HG02623 (cell line): Measurements from ENCODE around the gene HSPB6.

ENCODE experiments used
- ATAC-seq: cut with Tn5 transposase; IDR thresholded peaks from one replicate; pipeline ENCODE4 v1.9.1; 2021; ENCODE audit warnings: moderate library complexity; ENCODE audit not compliant: unreplicated experiment

Gene HSPB6

DNA sequence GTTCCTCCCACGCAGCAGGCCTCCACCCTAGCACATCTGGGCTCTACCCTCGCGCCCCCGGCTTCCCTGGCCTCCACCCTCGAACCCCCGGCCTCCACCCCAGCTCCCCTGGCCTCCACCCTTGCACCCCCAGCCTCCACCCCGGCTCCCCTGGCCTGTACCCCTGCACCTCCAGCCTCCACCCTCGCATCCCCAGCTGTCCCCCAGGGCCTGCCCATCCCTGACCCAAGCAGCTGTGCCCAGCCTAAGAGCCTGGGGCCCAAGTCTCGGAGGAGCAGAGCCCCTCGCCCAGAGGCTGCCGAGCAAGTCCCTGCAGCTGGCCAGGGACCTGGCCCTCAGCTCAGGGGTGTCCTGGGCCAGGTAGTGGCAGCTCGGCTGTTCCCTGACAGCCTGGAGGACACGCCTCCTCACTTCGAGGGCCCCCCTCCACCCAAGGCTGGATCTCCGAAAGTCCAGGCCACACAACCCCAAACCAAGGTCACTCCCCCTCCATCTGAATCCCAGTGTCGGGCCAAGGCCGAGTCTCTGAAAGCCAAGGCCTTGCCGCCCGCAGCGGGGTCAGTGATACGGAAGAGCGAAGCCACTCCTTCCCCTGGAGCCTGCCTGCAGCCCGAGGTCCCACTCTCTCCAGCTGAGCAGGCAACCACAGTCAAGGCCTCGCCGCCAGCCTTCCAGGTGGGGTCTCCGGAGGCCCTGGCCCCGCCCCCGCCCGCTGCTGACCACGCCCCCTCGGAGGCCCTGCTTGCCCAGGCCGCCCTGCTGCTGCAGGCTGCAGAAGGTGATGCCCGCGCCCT lies 10.7 kb upstream of the HSPB6 start:
- ATAC-seq, result no peak

DNA sequence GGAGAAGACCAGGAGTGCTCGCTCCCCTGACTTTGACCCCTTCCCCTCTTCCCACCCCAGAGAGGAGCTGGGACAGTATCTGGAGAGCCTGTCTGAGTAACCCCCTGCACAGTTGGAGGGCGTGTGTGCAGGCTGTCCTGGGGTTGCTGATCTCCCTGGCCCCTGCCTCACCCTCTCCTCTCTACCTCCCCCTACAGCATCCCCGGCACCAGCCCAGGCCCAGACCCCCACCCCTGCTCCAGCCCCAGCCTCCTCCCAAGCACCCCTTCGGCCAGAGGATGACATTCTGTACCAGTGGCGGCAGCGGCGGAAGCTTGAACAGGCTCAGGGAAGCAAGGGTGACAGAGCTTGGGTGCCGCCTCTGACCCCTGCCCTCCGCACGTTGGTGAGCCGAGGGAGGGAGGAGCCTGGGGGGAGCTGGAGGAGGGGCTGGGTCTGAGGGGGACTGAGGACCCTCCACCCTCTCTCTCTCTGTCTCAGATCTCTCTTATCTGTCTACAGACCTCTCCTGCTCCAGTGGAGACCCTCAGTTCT lies 9.8 kb upstream of the HSPB6 start:
- no peak for ATAC-seq

DNA sequence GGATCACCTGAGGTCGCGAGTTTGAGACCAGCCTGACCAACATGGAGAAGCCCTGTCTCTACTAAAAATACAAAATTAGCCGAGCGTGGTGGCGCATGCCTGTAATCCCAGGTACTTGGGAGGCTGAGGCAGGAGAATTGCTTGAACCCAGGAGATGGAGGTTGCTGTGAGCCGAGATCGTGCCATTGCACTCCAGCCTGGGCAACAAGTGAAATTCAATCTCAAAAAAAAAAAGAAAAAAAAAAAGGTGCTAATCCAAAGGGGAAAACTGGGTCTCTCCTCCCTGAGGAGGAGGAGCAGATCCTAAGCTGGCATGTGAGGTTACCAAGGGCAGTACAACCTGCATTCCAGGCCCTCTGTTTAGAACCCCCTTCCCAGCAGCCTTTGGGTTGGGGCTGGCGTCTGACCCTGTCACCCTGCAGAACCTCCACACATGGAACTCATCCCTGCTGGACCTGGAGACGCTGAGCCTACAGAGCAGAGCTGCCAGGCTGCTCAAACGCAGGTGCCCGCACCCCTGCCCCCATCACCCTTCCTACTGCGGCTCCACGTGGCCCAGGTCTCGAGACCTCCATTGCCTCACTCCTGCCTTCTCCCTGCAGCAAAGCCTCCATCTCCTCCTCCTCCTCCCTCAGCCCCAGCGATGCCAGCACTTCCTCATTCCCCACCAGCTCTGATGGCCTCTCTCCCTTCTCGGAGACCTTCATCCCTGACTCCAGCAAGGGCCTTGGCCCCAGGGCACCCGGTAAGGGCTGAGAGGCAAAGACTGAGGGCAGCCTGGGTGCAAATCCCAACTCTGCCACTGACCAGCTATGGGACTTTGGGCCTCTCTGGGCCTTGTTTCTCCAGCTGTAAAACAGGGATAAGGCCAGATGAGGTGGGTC lies 7.8 kb upstream of the HSPB6 start:
- no peak for ATAC-seq

DNA sequence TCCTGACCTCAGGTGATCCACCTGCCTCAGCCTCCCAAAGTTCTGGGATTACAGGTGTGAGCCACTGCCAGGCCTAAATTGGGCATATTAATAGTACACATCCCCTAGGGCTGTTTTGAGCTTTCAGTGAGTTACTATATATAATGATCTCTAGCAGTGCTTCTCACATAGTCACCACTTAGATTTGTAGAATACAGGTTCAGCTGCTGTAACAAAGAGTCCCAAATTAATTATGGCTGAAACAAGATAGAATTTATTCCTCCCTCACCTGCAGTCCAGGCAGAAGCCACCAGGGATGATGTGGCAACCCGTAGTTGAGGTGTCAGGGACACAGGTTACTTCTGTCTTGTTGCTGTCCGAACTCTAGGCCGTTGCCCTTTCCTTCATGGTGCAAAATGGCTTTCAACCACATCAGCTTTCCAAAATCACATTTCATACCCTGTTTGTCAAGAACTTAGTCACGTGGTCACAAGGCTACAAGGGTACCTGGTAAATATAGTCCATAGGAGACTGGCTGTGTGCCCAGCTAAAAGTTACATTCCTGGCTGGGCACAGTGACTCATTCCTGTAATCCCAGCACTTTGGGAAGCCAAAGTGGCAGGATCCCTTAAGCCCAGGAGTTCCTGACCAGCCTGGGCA lies 4.0 kb upstream of the HSPB6 start:
- ATAC-seq, result no peak

DNA sequence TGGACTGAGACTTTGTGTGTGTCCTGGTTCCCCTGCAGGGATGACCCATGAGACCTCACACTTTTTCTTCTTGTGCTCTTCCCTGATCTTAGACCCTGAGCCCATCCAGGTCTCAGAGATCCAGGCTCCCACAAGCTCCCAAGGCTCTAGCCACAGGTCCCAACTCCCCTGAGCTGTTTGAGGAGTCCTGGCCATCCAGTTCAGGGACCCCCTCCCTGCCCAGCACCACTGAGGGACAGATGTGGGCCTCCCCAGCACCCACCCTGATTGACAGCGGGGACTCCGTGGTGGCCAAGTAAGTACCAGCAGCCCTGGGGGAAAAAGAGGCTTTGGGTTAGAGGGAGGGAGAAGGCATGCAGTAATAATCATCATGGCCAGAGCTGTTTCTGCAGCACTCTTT lies 2.9 kb upstream of the HSPB6 start:
- ATAC-seq, result no peak

DNA sequence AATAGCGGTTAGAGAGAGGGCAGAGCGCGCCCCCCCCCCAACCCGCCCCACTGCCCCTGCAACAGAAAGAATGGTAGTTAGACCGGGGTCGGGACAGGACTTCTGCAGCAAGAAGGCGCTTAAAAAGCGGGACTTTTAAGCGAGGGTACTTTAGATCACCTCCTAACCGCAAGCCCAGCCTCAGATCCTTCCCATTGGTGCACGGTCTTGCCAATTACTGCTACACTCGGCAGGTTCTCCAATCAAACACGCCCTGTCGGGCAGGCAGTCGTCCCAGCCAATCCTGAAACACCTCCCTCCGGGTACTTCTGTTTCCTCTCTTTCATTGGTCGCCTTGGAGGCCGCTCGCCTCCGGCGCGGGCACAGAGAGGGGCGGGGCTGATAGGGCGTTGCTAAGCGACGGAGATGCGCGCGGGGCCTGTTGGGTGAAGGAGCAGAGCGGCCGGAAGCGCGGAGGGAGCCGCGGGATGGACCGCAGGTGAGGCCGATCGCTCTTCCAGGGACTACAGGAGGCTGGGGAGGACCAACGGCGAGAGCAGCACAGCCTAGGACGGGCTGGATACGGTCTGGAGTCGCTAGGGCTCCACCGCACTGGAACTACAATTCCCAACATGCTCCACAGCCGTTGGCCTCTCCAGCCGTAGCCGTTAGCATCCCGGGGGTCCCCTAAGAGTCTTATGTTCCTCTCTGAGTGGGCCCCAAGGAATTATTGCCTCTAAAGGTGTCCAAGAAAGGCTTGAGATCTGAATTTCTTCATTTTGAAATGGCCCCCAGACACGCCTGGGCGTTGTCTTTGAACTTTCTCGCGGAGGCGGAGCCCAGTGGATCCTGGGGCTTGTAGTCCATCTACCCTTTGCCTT lies 1.1 kb upstream of the HSPB6 start, which contains the start of gene PROSER3:
TSS of gene PROSER3 (plus strand) at position 428 of the 860 bp plus-strand sequence. CDS start at position 468, 40 bp downstream.
- ATAC-seq, result peak; percentile 94

DNA sequence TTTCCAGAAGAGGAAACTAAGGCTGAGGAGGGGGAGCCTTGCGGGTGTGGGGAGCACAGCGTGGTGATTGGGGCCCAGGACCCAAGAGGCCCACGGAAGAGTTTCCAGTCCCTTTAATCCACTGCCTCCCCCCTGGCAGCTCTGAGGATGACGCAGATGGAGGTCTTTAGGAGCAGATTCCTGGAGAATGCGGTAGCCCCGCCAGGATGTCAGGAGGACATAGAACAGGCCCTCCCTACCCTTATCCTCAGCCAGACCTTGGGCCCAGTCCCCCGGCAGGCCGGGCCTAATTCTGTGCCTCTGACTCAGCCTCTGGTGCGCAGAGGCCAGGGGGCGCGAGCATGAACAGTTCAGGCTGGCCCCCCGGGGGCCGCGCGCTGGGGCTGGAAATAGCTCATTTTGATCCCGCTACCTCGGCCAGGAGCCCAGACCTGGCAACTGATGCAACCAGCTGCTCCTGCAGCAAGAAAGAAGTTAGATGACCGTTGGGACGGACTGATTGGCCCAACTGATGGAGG lies 461 bp upstream of the HSPB6 start:
- no peak for ATAC-seq

DNA sequence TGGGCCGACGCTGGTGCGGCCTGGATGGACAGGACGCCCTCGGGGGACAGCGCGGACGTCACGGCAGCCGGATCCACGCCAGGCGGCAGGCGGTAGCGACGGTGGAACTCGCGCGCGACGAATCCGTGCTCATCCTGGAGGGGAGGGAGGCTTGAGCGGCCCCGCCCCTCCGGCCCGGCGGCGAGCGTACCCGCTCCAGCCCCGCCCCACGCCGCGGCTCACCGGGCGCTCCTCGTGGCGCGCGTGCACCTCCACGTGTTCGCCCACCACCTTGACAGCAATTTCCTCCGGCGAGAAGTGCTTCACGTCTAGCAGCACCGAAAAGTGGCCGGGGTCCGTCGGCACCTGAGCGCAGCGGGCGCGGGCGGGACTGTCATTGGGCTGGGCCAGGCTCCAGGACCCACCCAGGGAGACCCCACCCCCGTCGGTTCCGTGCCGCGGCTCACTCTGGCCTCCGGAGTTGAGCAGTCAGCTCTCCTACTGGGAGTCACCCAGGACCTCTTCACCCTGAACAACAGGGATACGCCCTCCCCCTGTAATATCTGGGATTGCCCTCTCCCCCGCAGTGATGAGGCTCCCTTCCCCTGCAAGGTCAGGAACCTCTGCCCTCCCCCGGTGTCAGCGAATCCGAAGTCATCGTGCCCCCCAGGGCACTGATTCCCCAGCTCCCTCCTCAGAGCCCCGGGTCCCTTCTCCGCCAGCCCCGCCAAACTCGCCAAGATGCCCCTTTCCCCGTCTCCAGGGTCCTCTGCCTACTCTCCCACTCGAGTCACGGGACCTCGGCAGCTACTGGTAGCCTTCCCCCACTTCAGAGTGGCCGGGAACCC lies 1.1 kb downstream of the HSPB6 start:
- ATAC-seq, result no peak

DNA sequence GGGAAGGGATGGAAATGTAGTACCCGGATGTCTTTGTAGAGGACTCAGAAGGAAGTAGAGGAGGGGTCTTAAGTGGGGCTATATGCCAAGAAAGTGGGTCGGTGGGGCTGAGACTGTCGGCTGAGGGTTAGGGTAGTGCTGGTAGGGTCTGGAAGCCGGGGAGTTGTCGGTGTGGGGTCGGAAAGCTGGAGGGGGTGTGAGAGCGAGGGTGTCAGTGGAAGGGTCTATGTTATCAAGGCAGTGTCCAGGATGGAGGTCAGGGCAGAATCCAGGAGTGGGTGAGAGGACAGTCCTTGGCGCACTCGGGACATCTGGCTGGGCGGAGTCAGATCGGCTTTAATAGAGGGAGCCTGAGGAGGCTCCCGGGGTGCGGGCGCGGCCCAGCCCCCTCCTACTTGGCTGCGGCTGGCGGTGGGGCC lies 1.7 kb downstream of the HSPB6 start:
- ATAC-seq, result no peak

DNA sequence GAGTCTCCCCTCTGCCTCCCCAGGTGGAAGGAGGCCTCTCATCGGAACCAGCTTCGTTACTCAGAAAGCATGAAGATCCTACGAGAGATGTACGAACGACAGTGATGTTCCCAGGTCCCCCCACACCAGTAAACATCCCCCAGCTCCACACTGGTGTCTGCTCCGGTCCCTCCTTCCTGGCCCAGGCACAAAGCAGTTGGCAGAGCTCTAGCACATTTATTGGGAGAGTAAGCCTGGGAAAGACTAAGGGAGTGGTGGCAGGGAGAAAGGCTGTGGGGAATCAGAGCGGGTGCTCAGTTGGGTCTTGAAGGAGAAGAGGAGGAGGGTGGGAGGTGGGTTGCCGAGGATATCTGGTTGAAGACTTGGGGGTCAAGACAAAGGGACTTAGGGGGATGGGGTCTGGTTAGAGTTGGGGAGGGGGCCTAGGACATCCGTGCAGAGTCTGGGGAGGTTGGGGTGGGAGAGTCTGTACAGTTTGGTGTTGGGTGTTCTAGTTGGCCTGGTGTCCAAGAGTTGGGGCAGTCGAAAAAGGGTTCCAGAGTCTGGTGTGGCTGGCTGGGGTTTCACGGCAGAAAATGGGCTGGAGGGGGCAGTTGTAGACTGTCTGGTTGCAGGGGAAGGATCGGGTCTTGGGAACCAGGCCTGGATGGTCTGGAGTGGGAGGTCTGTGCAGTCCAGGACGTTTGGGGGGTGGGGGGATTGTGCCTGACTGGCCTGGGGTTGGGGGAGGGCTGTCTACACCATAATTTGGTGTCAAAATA lies 2.3 kb downstream of the HSPB6 start:
- no peak for ATAC-seq

DNA sequence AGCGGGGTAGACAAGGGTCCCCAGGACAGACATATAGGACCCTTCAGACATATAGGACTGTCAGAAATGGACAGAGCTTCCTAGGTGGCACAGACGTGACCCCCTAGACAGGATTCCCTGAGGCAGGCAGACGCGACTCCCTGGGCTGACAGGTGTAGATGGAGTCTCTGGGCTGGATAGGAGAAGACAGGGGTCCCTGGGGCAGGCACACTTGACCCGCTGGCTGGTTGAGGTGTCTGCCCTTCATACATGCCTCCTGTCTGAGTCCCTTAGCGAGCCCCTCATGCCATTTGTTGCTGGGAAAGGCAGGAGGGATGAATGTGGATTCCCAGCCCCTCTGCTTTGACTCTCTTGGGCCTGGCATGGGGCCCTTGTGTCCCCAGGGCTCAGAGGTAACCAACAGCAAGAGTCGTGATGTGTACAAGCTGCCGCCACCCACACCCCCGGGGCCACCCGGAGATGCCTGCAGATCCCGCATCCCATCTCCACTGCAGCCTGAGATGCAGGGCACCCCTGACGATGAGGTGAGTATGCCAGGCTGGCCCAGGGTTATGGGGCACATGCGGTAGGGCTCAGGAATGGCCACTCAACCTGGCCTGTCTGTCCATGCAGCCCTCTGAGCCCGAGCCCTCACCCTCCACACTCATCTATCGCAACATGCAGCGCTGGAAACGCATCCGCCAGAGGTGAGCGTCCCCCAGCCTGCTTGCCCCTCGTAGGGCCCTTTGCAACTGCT lies 3.0 kb downstream of the HSPB6 start:
- no peak for ATAC-seq

DNA sequence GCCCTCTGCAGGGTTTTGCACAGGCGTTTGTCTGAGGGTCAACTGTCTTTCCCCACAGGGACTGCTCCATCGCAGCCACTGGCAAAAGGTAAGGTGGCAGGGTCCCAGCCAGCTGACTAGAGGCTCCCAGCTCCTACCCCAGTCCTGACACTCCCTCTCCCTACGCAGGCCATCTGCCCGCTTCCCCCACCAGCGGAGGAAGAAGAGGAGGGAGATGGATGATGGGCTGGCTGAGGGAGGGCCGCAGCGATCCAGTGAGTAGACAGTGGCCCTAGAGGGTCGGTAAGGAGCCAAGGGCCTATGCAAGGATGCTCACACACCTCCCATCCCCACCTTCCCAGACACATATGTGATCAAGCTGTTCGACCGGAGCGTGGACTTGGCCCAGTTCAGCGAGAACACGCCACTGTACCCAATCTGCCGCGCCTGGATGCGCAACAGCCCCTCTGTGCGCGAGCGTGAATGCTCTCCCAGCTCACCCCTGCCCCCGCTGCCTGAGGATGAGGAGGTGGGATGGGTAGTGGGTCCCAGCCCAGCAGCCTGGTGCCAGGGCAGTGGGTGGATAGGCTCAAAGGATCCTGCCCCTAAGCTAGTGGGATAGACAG lies 4.0 kb downstream of the HSPB6 start:
- ATAC-seq, result no peak

DNA sequence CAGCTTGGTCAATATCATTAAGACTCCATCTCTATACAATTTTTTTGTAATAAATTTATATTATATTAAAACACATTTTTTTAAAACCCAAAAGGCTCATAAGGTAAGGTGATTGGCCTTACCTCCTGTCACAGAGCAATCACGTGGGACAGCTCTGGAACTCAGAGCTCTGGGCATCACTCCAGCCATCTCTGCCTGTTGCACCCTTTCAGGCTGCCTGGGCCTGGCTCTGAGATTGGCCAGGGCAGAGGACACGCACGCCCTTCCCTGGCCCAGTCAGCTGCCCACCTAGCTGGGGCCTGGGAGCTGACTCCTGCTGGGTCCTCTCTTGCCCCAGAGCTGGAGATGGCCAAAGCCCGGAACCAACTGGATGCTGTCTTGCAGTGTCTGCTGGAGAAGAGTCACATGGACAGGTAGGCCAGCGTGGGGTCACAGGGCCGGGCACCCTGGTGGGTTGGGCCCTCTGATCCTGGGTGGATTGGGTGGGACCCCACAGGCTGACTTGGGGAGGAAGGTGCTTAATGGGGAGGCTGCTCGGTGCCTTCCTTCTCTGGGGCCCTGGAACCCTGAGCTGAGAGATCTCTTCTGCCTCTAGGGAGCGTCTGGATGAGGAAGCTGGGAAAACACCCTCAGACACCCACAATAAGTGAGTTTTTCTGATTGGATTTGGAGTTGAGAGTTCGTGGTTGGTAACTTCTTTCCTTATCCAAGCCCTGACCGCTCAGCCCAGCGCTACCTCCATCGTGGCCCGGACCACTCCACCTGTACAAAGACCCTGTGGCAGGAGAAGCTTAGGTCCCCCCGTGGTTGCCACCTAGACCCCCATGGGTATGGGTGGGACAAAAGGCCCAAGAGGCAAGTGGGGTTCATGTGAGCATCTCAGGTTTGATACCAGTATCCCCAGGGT lies 4.7 kb downstream of the HSPB6 start:
- no peak for ATAC-seq

DNA sequence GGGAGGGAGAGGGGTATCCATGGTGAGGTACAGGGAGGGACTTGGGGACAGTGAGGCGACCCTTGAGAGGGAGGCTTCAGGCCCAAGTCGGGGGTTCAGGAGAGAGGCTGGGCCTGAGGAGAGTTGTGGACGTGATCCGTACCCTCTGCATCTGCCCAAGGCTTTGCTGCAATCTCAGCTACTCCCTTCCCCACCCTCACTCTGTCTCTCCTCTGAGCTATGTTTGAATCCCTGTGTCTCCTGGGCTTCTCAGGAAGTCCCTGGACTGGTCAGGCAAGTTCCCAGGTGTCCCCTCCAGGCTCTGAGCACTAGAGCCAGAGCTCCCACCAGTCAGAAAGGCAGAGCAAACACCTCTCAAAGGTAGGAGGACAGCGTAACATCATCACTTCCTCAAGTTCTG lies 6.7 kb downstream of the HSPB6 start:
- ATAC-seq, result no peak

DNA sequence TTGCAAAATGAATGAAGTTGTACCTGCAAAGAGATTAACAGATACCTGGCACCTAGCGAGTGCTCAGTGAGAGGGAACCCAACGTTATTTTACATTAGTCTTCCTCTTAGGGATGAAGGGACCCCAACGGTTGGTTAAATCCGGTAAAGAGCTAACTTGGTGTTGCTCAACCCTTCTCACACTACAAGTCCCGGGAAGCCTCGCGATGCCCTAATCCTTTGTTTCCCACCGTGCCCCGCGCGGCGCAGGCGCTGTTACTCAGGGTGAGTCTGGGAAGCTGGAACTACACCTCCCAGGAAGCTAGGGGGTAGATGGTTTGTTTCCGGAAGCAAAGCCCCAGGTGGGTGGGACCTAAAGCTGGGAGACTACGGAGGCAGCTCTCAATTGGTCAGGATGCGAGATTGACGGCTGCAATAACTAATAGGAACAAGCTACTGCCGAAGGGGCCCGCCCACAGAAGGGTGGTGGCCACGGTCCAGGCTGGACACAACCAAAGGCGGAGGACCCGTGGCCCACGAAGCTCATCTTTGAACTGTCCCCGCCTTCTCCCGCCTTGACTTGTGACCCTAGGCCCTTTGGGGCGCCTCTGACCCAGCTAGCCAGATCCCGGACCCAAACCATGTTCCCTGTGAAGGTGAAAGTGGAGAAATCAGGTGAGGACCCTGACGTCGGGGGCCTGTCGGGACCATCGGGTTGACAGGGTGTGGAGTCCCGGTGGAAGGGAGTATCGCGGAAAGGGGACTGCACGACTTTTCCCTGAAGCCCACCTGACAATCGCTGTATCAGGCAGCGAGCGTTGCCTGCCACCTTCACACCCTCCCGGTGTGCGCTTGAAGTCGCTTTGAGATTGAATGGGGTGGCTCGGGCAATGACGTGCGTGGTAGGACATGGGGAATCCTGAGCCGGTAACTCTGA lies 8.5 kb downstream of the HSPB6 start, which contains the start of gene LIN37:
TSS of gene LIN37 (plus strand) at position 471 of the 915 bp plus-strand sequence. CDS start at position 620, 149 bp downstream.
- peak; percentile 68 for ATAC-seq
